GM19043 (cell line): ENCODE measurements around the gene SPOCK2.

Source experiments
- ATAC-seq: cut with Tn5 transposase; IDR thresholded peaks from one replicate; pipeline ENCODE4 v1.9.1; 2021; ENCODE audit warnings: low read depth; ENCODE audit not compliant: unreplicated experiment

The SPOCK2 gene

DNA sequence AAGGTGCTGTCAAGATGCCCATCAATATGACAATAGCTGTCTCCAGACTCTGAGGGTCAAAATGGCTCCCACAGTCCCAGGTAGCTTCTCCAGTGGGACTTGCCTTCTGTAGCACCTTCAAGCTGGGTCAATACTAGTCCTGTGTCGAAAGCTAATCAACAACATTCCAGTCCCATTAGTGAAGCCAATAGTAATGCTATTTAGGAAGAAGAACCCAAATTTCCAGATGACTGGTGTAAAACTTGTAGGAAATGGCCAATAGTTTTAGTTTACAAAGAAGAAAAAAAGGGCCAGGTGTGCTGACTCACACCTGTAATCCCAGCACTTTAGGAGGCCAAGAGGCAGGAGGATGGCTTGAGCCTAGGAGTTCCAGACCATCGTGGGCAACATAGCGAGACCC, 2.0 kb upstream of the SPOCK2 start:
- no peak for ATAC-seq

DNA sequence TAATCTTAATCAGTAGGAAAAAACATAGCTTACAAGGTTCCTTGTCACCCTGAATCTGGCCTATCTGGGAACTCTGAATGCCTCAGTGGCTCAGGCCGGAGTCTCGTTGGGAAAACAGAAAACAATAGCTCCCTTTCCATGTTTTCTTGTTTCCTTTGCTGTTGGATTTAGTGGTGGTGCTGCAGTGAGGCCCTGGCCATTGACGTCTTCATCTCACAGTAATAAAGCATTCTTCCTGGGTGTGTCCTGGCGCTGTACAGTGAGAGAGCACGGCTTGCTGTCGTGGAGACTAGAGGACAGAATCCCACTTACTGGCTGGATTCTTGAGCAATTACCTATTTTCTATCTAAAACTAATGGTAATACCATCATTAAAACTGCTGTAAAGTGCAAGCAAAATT, 1.3 kb upstream of the SPOCK2 start:
- ATAC-seq = no peak

DNA sequence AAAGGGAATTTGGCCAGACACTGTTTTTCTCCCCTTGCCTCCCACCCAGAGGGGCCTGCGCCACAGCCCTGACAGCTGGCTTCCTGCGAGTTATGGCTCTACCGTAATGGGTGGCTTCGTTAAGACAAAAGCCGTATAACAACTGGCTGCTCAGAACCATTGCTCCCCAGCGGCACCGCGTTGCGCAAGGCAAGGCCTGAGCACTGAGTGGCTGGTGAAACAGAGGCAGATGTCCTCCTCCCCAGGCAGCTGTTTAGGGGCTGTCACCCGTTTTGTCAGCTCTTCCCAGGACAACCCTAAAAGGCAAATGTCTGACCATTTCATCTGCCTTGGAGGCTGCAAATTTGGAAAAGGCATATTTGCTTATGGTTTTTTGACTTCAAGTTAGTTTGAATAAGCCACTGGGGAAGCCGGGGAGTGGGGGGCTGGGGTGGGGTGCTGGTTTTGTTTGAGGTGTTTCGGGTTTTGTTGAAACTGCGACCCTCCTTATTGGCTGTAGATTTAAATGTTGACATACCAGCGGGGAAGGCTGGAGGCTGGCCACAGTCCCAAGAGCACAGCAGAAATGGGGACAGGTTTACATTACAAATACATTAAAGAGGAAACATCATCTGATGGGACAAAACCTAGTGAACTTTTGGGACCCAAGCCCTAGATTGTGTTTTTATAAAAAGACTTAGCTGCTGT, 681 bp upstream of the SPOCK2 start:
- ATAC-seq = no peak

DNA sequence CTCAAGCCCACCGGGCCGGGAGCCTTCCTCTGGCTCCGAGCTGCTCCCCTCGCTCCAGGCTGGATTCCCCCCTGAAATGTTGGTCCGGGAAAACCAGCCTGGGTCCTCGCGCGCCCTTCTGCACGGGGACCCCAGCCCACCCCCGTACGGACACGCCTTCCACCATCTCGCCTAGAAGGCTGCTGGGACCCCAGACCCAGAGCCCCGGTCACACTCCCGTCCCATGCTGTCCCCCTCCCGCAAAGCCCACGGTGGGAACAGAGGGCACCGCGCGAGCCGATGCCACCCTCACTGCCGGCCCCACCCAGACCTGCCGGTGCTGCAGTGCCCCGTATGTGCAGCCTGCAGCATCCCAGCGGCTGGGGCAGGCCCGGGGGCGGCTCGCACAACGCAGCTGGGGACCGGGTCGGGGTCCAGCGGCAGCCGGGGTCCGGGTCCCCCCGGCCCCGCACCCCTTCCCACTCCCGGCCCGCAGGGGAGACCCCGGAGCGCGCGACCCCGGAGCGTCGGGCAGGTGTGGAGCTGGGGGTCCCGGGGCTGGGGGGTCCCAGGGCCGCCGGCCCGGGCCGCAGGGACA, 871 bp downstream of the SPOCK2 start:
- ATAC-seq = no peak

DNA sequence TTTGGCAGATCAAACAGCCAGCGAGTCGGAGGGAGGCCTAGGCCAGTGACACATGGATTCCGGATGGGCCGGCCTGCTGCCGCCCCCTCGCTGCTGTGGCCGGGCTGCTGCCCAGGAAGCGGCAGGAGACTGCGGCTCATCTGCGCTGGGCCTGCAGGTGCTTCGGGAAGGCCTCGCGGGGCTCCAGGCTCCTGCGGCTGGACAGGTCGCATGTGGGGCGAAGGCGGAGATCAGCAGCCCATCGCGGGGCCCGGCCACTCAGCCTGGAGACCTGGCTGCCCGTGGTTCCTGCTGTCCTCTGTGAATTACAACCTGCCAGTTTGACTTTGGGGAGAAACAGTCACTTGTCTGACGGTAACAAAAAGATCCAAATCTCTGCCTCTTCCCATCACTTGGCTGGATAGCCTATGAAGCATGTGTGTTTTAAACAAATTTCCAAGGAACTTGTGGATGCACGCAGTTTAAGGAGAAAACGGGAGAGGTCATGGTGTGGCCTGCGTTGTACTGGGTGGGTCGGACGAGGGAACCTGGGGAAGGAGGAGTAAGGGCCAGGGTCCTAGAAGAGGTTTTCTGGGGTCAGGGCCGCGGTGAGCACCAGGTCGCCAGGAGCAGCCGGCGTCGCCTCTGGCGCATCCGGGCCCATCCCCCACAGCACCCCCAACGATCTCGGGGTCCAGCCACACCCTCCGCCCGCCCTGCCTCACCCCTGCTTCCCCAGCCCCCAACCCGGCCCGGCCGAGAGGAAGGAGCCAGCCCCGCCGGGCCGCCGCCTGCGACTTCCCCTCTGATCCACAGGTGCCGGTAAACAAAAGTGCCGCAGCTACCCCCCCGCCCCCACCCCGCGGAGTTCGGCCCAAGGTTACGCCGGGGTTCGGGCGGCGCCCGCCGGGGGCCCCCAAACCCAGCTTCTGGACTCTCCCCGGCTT, 1.6 kb downstream of the SPOCK2 start:
- no peak for ATAC-seq

DNA sequence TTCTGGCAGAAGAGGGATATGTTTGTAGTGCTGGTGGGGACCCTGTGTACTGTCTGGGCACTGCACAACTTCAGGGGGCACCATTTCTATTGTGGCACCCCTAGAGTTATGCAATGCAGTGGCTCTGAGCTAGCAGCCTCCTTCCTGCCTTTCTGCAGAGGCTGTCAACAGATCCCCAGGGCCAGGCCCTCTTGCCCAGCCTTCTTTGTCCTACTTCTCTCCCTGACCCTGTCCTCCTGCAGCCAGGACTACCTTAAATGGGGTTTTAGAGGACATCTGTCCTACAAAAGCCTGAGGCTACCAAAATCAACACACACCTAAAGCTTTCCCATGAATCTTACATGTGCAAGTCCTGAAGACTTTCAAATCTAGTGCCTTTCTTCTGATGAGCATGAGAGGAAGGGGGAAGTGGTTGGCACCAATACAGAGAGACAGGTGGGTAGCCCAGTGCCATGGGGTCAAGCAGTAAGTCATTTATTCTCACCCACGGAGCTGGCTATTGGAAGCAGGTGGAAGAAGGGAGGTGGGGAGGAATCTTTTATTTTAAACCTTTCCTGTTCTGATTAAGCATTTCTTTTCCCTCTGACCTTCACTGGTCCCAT, 2.4 kb downstream of the SPOCK2 start:
- ATAC-seq = no peak

DNA sequence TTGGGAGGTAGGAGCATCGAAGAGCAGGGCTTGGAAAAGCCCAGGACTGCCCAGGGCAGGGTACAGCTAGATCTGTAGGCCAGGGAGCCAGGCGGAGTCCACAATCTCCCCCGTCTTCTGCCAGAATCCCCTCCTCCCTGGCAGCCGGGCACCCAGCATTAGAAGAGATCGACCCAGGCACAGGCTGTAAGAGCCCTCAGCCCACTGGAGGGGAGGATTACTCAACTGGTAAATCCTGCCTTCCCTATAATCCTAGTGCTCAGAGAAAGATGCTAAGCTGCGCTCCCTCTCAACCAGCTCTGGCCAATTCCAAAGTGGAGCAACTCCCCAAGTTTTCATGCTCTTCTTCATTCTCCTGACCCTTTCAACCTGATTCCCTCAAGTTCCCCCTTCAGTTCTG, 3.2 kb downstream of the SPOCK2 start:
- no peak for ATAC-seq

DNA sequence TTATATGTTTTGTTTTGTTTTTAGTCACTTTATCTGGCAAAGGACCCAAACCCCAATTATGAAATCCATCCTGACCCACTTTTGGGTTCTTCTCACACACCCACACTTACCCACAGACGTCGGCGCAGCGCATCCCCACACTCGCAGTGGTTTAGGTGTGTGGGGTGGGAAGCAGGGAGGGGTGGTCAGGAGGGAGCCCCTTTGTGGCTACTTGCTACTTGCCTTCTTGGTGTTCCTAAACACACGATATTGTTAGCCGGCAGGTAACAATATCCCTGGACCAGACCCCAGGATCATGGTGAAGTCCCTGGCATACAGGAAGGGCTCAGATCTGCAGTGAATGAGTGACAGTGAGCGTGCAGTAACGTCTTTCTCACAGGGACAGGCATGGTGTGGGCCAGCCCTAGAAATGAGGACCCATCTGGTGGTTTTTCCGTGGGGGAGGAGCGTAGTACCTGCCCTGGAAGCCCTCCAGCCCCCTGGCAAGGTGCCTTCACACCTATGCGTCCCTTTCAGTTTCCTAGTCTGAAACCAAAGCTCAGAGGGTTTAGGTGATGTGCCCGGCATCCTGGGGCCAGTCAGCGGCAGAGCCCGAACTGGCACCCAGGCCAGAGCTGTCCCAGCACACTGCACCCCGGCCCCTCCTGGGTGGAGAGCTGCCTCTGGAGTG, 4.4 kb downstream of the SPOCK2 start:
- ATAC-seq = no peak

DNA sequence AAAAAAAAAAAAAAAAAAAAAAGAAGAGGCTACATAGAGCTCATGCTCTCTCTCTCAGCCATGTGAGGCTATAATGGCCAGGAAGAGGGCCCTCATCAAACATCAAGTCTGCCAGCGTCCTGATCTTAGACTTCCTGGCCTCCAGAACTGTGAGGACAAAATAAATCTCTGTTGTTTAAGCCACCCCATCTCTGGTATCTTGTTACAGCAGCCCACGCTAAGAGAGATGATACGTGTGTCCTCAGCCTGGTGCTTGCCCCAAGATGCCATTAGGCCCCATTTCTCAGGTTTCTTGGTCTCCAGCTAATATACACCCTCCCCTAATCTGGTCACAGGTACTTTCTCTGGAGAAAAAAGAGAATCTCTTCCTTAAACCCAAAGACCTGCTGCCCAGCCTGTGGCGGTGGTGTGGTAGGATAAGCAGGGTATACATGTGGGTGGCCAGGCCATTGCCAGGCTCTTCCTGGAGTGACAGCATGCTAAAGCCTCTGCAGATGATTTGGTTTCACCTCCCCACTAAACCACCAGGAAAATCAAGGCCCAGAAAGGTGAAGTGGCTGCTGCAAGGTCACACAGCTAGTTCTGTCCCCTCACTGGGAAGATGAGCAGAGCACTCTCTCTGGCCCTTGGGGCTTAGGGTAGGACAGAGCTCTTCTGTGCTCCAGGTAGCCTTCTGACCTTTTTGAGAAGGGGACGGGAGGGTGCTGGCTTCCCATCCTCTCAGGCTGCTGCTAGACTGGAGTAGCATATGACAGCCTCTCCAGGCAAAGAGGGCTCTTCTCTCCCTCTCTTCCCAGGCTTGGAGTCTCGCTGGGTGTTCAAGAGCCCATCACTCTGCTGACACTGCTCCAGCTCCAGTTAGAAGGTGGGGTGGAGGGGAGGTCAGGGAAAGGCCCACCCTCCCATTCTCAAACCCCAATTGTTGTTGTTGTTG, 5.2 kb downstream of the SPOCK2 start:
- no peak for ATAC-seq

DNA sequence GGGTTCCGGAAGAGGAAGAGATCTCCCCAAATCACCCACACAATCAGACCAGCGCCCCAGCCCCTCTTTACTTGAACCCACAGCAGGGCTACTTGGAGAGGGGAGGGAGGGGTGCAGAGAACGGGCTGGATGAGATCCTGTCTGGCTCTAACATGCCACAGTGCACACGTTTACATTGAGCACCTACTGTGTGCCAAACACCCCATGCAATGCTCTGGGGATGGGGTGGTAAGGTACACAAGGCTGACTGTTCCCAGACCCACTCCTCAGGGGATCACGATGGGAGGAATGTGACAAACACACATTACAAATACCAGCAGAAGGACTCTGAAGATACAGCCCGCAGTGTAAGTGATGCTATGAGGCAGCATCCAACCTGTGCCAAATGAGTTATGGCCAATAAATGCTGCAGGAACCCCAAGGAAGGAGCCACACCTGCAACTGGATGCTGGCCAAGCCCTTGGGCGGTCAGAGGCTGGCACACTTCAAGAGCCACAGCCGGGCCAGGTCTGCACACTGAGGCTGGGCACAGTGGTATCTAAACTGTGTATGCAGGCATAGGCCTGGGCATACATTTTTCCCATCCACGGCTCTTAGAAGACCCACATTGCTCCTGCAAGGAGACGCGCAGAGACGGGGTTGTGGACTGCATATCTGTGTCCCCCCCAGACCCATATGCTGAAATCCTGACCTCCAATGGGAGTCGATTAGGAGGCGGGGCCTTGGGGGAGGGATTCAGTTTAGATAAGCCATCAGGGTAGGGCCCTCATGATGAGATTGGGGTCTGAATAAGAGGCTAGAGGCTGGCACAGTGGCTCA, 6.4 kb downstream of the SPOCK2 start:
- no peak for ATAC-seq

DNA sequence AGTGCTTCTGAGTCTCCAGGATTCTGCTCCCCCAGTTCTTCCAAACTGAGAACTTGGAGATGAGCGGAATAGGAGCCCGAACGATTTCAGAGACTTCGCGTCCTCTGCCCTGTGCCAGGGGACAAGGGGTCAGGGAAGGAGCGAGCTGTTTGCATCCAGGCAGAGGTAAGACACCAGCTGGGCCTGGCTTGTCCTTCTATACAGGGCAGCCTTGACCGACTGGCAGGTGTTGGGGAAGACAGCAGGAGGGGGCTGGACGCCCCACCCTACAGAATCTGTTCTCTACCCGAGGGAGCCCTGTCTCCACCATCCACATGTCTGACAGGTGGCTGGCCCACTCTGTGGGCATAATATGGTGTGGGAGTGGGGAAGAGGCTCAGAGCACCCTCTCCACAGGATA, 7.1 kb downstream of the SPOCK2 start:
- ATAC-seq = no peak

DNA sequence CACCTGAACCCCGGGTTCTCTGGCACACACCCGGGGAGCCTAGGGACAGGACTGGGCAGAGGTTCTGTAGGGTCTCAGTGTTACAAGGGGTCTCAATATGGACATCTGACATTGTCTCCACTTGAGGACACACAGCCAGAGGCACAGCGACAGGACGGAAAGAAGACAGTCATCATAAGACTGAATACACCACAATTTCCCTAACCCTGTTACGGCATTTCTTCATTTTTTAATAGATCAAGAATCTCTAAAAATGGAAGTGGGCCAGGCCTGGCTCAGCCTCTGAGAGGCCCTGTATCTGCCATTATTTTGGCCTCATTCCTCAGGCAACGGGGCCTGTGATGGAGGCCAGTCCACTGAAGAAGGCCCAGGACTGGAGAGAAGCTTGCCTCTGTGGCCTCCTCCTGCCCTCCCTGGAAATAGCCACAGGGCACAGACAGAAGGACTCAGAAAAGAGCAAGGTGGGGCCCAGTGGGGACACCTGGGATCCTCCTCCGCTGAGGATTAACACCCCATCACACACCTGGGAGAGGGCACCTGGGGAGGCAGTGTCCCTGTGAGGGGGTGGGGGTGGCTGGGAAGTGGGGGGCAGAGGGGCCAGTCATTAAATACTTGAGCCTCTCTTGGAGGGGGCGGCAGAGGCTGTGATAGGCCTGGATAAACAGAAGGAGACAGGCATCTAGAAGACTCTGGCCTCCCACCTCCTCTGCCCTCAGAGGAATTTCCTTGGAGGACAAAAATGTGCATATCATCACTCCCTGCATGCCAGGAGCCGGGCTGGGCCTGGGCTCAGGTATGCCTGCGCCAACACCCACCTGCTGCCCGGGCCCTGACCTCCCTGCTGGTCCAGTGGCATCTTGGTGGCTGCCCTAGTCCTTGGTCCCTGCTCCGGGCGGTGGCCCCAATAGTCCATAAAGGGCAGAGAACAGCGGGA, 8.0 kb downstream of the SPOCK2 start:
- no peak for ATAC-seq

DNA sequence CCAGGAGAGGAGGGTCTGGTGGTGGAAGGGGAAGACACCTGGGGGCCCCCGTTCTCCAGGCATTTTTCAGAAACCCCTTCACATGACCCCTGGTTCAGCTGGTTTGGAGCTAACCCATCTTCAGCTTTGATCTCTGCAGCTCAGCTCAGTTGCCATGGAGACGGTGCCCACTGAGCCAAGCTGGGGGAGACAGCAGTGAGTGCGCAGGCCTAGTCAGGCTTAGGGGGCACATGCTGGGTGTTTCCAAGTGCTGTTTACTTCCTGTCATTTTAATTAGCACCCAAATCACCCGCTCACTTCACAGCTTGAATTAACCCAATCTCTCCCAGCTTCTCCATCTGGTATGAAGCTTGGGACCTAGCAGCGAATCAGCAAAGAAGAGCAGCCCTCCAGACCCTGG, 9.0 kb downstream of the SPOCK2 start:
- ATAC-seq = no peak

DNA sequence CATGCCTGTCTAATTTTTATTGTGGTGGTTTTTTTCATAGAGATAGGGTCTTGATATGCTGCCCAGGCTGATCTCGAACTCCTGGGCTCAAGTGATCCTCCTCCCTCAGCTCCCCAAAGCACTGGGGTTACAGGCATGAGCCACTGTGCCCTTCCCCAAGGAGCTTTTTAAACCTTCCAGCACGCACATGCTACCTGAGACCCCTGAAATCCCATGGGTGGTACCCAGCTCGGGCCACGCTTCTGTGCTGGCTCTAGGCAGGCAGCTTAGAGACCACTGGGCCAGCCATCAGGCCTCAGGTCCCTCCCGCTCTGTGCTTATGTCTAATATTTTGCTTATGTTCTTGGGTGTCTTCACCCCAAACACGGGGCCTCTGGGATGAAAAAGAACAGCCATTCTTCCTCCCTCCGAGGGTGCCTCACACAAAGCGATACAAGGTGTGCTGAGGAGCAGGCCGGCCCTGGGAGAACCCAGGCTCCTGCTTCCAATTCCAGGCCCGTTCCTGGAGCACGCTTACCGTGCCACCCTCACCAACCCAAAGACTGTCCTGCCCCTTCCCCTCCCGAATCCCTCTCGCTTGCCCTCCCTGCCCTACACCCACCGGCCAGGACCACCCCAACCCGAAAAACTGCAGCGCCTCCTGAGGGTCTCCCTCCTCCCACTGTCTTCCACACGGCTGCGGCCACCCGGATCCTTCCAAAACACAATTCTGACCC, 10.9 kb downstream of the SPOCK2 start:
- ATAC-seq = no peak

DNA sequence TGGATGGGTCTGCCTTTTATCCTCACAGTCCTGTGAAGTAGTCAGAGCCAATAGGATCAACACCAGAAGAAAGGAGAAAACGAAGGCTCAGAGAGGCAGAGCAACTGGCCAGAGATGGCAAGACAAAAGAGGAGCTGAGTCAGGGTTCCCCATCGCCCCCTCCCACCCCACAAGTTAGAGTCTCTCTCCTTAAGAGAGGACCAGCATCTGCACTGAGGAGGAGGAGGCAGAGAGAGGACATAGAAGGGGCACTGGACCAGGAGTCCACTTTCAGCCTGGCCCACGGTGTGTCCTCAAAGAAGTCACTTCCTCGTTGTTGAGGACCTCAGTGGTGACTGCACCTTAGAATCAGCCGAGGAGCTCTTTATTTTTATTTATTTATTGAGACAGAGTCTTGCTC, 11.6 kb downstream of the SPOCK2 start:
- no peak for ATAC-seq

DNA sequence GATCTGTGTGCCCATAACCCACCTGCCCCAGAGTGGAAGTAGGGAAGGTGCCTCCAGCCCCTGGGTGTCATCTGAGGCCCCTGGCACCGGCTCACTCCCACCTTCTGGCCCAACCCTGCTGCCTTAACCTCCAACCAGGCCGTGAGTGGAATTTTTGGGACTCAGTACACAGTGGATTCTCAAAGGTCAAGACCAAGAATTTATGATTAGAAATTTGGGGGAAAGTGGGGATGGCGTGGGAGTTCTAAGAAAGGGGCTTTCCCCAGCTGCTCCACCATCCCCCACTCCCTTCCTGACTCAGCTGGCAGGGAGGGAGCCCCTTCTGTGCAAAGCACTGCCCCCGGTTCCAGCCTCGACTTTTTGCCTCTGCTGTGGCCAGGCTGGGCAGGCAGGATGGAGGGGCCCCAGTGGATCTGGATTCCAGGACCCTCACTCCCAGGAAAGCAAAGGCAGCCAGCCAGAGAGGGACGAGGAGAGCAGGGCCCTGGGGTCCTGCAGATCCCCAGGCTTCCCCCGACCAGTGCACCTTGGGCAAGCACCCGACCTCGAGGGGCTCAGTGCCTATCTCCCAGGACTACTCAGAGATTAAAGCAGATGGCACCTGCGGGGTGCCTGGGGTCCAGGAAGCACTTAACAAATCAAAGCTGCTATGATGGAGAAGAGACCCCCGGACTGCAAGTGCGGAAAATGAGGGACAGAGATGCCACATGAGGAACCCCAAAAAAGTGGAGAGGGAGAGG, 12.8 kb downstream of the SPOCK2 start:
- no peak for ATAC-seq
